Vagina (tissue), 2 donors: ENCODE measurements around the gene MTHFD1.
"Not testable (repeated sequence)": the region's sequence is repeated elsewhere in the genome, so short reads cannot be mapped to it uniquely, and the experiment has no call there.

Source experiments
- CTCF ChIP-seq, 3 experiments: fragments of 450-650 bp in 2 of 3; fragments of 200-600 bp in 1 of 3; sonication (generic) in 1 of 3; IDR thresholded peaks; one replicate each; pipeline ENCODE4 v1.5.1; 2017 to 2019; ENCODE audit warnings: antibody characterized with exemption in 3 of 3, mild to moderate bottlenecking in 2 of 3, moderate library complexity in 2 of 3
- POLR2A ChIP-seq, 2 donors: fragments of 450-650 bp; IDR thresholded peaks; one replicate each; pipeline ENCODE4 v1.6.1; 2017; ENCODE audit warnings: antibody characterized with exemption in 2 of 2, mild to moderate bottlenecking in 2 of 2, moderate library complexity in 2 of 2

DNA sequence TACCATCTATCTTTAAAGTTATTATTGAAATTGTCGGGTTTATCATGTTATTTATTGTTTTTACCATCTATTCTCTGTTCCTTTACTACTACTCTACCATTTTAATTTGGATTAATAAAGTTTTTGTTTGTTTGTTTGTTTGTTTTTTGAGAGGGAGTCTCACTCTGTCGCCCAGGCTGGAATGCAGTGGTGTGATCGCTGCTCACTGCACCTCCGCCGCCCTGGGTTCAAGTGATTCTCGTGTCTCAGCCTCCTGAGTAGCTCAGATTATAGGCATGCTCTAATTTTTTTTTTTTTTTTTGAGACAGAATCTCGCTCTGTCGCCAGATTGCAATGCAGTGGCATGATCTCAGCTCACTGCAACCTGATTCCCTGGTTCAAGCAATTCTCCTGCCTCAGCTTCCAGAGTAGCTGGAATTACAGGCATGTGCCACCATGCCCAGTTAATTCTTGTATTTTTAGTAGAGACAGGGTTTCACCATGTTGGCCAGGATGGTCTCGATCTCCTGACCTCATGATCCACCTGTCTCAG, 22.7 kb upstream of the MTHFD1 start:
- not testable (repeated sequence) for TF ChIP-seq POLR2A, CTCF (IDR thresholded peaks at IDR 0.05)
